Hepatocyte (in vitro differentiated cells): ENCODE data around the gene LILRA1.

Experiments
- CTCF ChIP-seq: fragments of 200-600 bp; sonication (generic); IDR thresholded peaks from 2 replicates; pipeline ENCODE4 v1.5.1; 2016; ENCODE audit warnings: antibody characterized with exemption, mild to moderate bottlenecking; ENCODE audit not compliant: poor library complexity
- EZH2 ChIP-seq: fragments of 200-600 bp; sonication (generic); IDR thresholded peaks from 2 replicates; pipeline ENCODE4 v1.6.1; 2016; ENCODE audit warnings: antibody characterized with exemption, mild to moderate bottlenecking, borderline replicate concordance
- EZH2phosphoT487 ChIP-seq: fragments of 200-600 bp; sonication (generic); IDR thresholded peaks from one replicate; pipeline ENCODE4 v1.6.1; 2018; ENCODE audit warnings: antibody characterized with exemption, mild to moderate bottlenecking, low read depth, moderate library complexity; ENCODE audit not compliant: unreplicated experiment, severe bottlenecking

DNA sequence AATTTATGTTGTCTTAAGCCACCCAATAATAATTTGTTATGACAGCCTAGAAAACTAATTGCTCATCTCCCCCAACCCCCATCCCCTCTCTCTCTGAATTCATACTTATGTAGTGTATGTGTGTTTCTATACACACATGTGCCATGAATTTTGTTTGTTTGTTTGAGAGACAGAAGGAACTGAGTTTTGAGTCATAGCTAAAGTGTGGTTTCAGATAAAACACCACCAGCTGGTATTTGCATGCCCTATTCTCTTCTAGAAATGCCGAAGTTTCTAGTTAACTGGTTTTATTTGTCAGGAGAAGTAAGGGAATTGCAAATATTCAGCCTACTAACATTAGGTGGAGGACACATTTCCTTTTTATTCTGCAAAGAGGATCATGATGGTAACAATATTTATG is 37.2 kb upstream of the LILRA1 start:
- TF ChIP-seq CTCF (no peak), EZH2phosphoT487 (no peak), EZH2 (no peak)
